HG03039 (cell line): ENCODE measurements around the gene OR10J1.
"Not testable (repeated sequence)": the region's sequence is repeated elsewhere in the genome, so short reads cannot be mapped to it uniquely, and the experiment has no call there.

Source experiments
- ATAC-seq: cut with Tn5 transposase; IDR thresholded peaks from one replicate; pipeline ENCODE4 v1.9.1; 2021; ENCODE audit warnings: mild to moderate bottlenecking, moderate library complexity; ENCODE audit not compliant: unreplicated experiment

Gene OR10J1, protein sequence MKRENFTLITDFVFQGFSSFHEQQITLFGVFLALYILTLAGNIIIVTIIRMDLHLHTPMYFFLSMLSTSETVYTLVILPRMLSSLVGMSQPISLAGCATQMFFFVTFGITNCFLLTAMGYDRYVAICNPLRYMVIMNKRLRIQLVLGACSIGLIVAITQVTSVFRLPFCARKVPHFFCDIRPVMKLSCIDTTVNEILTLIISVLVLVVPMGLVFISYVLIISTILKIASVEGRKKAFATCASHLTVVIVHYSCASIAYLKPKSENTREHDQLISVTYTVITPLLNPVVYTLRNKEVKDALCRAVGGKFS

DNA sequence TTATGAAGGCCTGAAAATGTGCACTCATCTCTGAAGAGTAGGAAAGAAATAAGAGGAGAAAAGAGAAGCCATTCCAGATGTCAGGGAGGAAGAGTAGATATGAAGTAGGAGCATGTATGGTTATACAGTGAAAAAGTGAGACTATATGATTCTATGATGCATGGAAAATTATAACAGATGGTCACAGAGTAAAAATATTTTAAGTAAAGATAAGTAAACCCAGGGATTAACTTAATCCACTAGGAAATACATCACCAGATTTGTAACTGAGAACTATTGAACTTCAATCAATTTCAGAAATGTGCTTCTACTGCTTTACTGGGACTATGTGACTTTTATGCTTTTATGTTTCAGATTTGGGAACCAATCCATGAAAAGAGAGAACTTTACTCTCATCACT, at the start of gene OR10J1:
Gene OR10J1, plus strand, starts transcription at position 301 of the 400 bp plus-strand sequence. Its CDS starts 70 bp downstream, at position 371.
- no peak for ATAC-seq

DNA sequence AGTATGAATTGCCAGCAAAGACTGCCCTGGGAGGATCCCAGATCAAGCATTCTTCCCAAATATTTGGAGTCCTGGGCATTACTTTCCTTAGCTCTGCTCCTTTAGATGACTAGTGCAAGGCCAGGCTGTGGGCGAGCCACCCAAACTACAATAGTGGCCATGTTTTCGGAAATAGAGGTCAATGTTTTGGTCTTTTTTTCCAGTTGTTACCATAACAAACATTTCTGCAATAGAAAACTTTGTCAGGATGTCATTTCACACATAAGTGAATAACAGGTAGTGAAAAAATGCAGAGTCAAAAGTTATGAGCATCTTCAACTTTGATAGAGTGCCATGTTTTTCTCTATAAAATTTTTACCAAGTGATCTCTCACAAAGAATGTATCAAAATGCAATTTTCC, 32.7 kb upstream of the OR10J1 start:
- ATAC-seq, result no peak

DNA sequence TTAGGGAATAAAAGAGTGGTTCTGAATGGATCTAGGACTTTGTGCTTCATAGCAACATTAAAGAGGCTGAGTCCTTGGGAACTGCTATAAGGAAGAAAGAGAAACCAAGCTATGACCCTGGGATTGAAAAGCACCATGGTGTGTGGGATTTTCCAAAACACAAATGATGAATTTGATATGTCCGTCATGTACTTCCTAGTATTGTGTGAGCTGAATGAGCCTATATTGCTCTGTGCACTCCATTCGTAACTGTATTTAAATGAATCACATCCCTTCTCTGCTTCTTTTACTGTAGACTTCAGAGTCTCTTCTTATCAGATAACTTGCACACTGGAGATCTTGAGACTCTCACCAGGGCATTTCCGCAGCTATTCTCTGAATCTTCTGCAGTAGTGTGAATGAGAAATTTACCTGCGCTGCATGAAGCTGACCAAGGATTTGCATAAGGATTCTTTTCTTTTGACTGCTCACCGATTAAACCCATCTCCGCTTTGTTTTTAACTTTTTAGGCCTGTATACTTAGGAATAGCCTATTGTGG, 30.6 kb upstream of the OR10J1 start:
- no peak for ATAC-seq

DNA sequence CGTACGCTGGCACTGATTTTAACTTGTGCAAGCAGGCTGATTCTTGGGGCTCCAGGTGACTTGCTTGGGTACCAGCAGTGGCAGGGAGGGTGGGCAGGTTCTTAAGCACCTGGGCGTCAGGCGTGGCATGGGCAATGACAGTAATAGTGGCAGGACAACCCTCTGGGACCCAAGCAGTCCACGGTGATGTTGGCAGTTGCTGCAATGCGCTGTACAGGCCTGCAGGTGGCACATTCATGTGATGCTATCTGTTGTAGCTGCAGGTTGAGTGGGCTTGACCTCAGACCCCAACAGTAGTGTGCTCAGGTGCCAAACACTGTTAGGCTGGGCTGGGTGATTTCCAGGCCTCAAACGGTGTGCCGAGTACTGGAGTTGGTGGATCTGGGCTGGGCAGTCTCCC, 17.7 kb upstream of the OR10J1 start:
- no peak for ATAC-seq

DNA sequence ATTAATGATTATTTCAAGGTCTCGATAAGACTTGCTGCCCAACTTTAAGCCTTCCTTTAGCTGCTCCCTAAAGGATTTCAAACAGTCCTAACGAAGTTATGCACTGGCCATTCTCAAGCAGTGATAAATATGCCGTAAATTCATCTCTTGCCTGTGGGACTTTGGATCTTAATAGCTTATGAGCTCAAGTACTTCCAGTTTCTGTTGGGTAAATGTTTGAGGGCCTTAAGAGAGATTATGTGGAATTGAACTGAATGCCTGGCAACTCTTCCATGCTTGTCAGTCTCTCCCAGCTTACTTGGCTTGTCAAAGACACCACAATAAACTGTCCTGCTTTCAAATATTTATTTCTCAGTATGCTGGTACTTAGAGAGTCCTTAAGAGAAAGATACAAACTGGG, 11.0 kb upstream of the OR10J1 start:
- ATAC-seq, result no peak

DNA sequence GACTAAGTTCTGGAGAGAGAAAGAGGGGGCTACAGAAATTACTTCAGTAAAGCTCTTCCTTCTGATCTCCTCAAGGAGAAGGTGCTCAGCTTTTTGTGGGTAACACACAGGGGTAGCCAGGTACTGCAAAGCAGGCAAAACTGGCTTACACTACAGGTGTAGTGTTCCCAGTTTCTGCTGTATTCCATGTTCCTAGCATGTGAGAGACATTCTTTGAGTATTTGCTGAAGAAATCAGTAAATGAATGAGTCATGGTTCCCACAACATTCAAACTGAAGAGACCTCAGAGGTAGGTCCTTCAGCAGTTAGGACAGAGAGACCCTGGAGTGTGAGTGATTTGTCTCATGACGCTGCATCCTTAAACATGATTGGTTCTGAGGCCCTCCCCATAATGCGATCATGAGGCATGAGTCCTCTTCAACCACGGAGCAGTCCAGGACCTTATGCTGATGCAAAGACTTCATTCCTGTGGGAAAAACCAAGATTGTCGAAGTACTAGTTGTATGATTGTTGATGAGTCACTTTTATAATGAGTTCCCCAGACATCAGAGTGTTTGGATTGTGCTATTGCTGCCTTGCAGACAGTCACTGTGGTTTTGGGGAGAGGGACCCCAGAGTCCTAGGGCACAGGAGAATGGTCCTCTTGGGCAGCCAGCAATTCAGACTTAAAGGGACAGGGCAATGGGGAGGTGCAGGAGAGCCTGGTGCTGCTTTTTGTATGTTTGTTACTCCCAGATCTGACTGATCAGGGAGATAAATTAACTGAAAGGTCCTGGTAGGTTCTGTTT, 10.3 kb upstream of the OR10J1 start:
- no peak for ATAC-seq

DNA sequence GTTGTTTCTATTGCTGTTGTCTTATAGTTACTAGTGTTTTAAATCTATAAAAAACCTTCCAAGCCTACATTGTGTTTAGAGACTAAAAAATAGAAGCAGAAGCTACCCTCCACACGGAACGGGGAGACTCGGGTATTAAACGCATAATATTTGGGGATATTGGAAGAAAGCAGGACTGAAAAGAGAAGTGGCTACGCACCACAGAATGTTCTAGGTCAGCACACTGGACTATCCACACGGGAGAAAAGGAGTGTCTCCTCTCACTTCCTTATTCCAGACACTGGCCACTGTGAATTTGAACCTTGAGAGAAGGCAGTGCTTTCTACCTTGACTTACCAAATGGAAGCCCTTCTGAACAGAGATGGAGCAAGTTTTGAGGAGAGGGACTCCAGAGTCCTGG, 8.5 kb upstream of the OR10J1 start:
- no peak for ATAC-seq

DNA sequence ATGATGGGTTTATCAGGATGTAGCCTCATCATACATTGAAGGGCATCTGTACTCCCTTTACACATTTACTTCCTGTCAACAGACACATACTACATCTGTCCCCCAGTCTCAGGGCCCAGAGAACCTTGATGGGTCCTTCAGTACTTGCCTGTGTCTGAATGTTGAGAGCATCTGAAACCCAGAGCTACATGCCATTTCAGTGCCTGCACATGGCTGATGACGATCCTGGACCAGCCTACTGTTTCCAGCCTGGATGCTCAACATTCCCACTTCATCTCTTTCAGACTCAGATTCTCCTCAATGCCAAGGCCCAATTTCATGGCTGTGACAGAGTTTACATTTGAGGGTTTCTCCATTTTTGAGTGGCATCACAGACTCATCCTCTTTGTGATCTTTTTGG, 7.6 kb upstream of the OR10J1 start, which contains the start of gene OR10J4:
Gene OR10J4, plus strand, starts transcription at position 301 of the 400 bp plus-strand sequence.
- no peak for ATAC-seq

DNA sequence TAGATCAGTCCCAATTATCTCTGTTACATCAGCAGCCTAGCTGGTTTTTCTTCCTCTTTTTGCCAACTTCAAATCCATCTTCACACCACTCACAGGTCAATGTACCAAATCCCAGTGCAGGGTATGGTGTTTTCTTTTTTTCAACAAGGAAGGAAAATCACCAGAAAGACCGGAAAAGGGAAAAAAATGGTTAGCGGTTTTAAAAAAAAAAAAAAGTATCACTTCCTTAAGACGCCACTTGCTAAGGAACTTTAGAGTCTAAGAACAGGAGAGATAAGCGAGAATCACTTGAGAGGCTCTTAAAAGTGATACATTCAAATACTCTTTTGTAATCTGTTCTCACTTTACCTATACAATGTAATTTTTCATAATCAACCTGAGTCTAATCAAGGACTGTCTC, 3.1 kb upstream of the OR10J1 start:
- ATAC-seq, result no peak

DNA sequence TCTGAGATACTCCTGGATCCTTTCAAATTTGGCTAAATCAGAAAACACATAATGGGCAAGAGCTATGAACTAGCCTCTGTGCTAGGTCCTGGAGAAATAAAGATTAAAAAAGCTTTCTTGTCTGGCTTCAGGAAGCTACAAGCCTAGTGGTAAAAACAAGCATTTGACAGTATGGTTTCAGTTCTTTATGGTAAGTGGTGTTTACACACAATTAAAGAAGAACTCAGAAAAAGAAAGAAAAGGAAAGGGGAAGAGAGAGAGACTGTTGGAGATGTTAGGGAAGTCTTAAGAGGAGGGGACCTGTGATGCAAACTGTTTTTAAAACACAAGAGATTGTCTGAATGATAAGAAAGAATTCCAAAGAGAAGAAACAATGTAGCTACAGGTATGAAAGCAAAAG, 1.8 kb downstream of the OR10J1 start:
- no peak for ATAC-seq

DNA sequence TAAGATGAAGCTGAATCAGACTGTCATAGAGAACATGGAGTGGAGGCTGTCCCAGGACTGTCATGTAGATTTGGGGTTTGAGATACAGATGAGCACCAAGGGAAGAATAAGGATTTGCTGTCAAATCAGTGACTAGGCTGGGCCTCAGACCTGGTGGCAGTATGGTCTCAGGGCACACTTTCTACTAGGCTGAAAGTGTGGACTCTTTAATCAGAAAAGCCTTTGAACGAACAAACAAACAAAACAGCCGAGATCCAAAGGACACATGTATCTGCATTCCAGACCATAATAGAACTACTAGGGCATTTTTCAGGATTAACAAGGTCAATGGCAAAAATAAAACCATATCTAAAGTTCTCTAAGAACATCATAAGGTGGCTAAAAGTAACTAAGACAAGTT, 2.9 kb downstream of the OR10J1 start:
- no peak for ATAC-seq

DNA sequence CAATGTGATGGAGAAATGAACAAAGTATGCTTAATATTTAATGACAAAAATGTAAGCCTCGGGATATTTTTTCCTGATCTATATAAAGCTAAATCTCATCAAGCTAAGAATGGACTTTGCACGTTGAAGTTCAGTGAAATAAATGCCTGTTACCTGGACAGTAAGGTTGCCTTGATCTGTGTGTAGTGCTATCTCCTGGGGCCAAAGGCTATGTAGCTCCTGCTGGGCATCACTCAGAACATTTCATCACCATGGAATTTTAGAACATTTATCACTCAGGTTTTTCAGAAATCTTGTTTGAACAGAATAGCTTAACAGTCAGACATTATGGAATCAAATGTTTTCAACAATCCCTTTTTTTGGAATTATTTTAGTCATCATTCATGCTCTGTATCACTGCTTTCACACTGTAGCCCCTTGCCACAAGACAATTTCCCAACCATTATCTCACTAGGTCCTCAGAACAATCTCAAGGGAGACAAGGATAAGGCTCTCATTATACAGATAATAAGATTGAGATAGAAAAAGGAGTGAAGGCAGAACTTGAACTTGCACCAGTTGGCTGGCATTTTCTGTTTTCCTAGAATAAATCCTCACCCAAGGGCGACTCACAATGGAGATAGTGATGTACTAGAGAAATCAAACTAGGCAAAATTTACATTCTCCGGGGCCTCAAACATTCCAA, 3.7 kb downstream of the OR10J1 start:
- ATAC-seq, result no peak

DNA sequence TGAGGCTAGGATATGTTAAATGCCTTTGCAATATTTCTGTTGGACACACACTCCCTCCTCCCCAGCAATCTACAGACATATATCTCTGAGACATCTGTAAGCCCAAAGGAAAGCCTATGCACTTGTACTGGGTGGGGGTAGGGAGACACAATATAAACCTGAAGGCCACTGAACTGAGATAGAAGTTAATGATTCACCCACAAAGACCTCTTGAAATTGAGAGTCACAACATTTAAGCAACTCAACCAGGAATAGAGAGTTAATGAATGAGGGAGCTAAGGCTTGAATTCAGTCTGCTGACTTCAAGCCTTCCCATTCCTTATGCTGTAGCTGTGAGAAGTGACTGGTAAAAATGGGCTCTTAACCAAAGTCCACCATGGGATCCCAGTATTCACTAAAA, 5.0 kb downstream of the OR10J1 start:
- ATAC-seq, result no peak

DNA sequence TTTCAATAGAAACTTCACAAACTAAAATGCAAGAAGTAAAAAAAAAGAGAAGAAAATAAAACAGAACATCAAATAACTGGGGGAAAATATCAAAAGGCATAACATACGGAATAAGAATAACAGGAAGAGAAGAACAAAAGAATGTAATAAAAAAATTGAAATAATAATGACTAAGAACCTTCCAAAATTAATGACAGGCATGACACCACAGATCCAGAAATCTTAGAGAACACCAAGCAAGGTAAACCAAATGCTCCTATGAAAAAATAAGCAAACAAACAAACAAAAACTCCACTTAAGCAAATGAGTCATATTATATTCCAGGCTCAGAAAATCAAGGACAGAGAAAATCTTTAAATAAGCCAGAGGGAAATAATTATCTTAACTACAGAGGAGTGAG, 8.7 kb downstream of the OR10J1 start:
- no peak for ATAC-seq

DNA sequence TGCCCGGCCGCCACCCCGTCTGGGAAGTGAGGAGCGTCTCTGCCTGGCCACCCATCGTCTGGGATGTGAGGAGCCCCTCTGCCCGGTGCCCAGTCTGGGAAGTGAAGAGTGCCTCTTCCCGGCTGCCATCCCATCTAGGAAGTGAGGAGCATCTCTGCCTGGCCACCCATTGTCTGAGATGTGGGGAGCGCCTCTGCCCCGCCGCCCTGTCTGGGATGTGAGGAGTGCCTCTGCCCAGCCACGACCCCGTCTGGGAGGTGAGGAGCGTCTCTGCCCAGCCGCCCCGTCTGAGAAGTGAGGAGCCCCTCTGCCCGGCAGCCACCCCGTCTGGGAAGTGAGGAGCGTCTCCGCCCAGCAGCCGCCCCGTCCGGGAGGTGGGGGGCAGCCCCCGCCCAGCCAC, 10.1 kb downstream of the OR10J1 start:
- not testable (repeated sequence) for ATAC-seq

DNA sequence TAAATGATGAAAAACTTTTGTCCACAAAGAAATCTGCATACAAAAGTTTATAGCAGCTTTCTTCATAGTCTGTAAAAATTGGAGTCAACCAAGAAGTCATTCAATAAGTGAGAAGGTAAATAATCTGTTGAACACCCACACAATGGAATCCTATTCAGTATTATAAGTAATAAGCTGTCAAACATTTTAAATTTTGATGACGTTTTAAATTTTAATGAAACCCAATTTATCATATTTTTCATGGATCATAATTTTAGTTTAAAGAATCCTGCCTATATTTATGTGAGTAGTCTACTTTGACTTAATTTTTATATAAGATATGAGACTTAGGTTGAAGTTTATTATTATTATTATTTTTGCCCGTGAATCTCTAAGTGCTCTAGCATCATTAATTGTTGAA, 20.0 kb downstream of the OR10J1 start:
- ATAC-seq, result no peak

DNA sequence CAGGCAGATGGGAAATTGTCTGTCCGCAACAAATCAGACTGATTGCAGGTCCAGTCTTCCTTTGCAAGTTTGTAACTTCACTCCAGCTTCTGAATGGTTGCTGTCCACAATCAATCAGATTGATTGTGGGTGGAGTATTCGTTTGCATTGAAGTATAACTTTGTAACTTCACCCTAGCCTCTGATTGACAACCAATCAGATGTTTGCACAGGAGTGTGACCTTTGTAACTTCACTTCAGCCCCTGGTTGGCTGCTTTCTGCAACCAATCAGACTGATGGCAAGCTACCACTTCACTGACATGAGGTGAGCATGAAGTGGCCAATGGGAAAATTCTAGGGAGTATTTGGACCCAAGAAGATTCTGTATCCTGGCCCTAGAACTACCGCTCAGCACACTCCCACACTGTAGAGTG, 25.7 kb downstream of the OR10J1 start:
- ATAC-seq, result no peak

DNA sequence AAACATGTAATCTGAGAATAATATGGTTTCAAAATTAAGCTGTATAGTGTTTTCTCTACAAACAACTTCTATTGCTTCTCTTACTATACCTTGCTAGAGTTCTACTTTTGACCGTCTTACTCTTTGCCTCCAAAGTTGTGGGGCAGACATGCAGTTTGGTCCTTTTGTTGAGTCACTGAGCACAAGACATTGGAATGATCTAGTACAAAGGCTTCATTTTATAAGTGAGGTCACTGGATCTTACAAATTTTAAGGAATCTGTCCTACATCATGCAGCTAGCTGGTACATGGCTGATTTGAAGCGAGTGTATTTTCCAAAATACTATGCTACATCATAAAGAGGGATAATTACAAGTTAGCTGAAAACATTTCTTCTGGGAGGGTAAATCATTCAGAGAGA, 28.8 kb downstream of the OR10J1 start:
- ATAC-seq, result no peak

DNA sequence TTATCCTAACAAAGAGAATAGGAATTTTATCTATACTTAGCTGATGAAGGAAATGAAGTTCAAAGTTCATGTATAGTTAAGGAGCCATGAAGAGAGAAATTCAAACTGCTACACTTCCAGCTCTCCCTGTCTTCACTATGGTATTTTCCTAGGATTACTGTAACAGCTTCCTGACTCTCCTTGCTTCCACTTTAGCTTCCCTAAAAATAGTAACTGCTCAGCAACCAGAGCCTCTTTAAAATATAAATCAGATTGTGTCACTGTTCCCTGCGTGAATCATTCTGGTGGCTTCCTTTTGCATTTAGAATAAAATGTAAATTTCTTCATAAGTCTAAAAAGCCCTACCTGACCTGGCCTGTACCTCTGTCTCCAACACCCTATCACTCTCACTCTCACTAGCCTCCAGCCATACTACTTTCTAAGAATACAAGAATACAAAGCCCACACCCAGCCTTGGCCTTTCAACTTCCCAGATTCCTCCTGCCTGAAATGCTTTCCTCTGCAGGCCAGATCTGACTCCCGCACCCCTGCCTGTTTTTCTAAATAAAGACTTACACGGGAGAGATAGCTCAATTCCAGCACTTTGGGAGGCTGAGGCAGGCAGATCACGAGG, 30.5 kb downstream of the OR10J1 start:
- no peak for ATAC-seq

DNA sequence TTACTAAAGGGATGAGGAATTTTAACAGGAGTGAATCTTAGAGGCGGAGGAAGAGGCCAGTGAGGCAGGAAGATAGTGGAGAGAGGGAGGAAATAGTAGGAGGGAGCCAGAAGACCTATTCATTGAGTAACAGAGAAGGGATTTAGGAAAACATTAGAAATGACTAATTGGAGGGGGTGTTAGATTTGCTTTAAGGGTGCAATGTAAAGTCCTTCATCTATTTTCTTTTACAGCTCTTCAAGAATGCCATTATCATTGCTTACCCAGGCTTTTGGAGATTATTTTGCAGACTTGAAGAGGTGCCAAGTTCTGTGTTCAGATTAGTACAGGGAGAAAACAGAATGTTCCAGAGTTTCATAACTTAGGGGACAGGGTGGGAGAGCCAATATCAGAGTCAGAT, 33.8 kb downstream of the OR10J1 start:
- ATAC-seq, result no peak

DNA sequence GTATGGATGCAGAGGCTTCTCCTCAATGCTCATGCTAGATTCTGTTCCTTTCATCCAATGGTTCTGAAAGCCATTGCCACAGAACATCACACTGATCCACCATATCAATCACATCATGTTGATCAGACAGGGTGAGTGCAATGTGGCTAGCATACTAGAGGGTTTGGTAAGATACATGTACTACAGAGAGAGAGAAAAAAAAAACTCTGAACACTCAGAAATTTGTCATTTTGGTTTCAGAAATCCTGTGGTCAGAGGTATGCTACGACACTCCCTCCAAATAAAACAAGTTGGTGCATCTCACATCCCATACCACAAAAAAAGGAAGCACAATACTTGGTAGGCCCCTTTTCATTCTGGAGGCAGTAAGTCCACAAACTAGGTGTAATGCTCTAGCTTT, 35.4 kb downstream of the OR10J1 start:
- no peak for ATAC-seq
